Measurements from ENCODE around the gene THNSL1.
"Not testable (repeated sequence)": the region's sequence is repeated elsewhere in the genome, so short reads cannot be mapped to it uniquely, and the experiment has no call there.

Gene THNSL1

DNA sequence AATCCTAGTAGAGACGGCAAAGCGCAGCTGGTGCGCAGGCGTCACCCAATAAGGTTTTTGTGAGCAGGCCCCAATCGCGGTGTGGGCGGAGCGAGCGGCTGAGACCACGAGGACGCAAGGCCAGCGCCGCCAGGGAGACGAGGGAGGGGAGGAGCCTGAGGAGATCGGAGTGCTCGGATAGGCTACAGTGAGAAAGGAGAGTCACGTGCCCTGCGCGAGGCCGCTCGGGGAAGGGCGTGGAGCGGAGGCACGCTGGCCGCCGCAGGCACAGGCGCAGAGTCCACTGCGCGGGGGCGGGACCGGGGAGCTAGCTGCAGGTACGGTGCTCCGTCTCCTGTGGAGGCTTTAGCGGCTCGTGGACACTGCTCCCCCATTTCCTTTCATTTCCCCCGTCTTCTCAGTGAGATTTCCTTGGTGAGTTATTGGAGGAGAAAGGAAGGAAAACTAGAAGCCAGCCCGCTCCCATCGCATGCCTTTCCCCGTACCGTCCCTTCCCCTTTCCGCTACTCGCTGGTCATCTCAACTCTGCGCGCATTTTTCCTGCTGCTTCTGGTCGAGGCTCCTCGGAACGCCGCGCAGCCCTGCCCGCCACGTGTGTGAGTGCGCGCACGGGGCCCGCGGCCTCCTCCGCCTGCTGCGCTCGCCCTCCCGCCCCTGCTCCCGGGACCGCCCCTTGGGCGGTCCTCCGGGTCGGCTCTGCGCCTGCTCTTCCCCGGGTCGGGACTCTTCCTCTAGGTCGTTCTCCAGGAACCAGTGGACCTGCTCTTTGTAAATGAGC lies at the start of gene THNSL1:
TSS of gene THNSL1 (plus strand) at position 237 of the 778 bp plus-strand sequence. CDS start 6,612 bp downstream, outside the sequence.
- peak; percentile 91 for DNase-seq (ENCODE audit: low read depth)

GRCh38 chr10:24966962-24967481 lies 49.4 kb upstream of the THNSL1 start:
- DNase-seq (ENCODE audit: low read depth): no peak

DNA sequence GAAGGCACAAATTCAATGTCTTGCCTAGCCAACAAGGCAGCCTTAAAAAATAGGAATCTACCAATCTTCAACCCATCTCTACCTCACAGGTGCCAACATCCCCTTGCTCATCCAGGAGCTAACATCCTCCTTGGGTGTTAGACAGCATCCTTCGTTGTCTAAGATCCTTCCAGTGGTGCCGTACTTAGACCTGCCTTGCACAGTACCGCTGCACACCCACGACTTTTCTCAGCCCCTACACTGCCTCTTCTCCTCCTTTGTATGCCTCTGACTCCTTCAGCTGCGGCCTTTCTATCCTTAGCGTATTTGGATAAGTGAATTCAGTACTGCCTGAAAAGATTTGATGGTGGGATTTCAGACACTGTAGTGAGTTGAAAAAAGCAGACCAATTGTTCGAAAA lies 48.1 kb upstream of the THNSL1 start:
- no peak for DNase-seq (ENCODE audit: low read depth)

DNA sequence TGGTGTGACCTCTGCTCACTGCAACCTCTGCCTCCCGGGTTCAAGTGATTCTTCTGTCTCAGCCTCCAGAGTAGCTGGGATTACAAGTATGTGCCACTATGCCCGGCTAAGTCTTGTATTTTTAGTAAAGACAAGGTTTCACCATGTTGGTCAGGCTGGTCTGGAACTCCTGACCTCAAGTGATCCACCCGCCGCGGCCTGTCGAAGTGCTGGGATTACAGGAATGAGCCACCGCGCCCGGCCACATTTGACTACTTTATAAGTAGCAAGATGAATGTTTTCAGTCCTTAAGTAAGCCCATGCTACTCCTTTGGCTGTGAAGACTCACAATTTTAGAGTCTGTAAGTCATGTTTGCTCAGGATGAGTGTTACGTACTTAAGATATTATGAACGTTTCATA lies 47.5 kb upstream of the THNSL1 start:
- not testable (repeated sequence) for DNase-seq (ENCODE audit: low read depth)

DNA sequence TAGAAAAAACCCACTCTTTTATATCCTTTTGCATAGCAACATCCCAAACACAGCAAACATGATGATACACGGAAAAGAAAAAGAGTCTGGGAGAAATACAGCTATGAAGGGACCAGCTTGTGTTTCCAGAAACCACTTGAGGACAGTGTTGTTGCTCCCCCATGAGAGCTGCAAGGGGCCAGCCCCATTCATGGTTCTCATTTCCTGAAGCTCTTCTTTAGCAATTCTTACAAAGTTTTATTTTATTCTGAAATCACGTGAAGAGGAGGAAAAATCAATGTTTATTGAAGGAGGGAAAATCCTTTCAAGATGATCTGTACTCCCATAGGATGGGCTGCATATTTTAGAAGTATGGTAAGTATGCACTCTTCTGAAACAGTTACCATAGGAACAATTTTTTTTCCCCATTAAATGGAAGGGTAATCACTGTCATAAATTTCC lies 46.6 kb upstream of the THNSL1 start:
- DNase-seq (ENCODE audit: low read depth): no peak

DNA sequence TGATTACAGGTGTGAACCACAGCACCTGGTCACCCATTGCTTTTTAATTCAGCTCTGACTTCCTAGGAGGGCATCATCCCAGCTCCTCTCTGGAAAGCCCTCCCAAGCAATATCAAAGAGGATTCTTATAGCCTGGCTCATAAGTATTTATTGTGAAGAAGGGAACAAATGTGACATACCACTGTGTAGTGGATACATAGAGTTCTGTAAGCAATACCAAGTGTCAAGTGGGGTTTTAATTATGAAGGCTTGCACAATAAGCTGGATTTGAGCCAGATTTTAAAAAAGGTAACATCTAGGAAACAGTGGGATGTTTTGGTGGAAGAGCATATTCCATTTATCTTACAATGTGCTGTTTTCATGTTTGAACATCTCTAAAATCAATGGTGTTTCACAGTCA lies 45.0 kb upstream of the THNSL1 start:
- DNase-seq (ENCODE audit: low read depth): no peak

DNA sequence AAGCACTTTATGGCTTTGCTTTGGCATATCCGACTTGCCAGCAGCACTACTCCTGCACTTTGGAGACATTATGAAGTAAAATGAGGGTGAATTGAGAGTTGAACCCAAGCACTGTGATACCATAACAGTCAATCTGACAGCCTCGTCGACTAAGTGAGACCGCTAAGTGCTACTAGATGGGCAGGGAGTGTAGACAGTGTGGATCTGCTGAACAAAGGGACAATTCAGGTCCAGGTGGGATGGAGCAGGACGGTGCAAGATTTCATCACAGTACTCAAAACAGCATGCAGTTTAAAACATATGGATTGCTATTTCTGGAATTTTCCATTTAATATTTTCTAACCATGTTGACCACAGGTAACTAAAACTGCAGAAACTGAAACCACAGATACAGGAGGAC lies 43.2 kb upstream of the THNSL1 start:
- no peak for DNase-seq (ENCODE audit: low read depth)

GRCh38 chr10:24974976-24975375 lies 41.4 kb upstream of the THNSL1 start:
- no peak for DNase-seq (ENCODE audit: low read depth)

GRCh38 chr10:24979685-24980084 lies 36.7 kb upstream of the THNSL1 start:
- no peak for DNase-seq (ENCODE audit: low read depth)

DNA sequence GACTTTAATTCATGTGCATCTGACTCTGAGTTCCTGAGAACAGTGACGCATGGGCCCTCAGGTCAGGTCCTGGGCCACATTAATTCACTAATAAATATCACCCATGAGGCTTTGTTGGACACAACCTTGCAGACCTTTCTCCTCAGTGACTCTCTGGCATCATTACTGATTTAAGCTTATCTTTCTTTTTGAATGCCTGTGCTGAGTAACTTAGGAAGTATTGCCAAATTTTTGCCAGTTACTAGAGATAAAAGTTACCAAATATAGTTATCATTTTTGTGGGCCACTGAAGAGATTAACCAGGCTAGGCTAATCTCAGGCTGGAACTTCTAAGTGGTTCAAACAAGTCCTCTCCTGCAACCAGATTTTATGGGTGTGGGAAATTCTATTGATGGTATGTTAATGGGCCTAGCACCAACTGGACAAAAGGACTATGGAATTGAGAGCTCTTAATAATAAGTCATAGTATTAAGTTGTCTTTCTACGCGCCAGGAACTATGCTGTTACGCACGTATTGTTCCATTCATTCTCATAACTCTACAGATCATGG lies 35.2 kb upstream of the THNSL1 start:
- no peak for DNase-seq (ENCODE audit: low read depth)

DNA sequence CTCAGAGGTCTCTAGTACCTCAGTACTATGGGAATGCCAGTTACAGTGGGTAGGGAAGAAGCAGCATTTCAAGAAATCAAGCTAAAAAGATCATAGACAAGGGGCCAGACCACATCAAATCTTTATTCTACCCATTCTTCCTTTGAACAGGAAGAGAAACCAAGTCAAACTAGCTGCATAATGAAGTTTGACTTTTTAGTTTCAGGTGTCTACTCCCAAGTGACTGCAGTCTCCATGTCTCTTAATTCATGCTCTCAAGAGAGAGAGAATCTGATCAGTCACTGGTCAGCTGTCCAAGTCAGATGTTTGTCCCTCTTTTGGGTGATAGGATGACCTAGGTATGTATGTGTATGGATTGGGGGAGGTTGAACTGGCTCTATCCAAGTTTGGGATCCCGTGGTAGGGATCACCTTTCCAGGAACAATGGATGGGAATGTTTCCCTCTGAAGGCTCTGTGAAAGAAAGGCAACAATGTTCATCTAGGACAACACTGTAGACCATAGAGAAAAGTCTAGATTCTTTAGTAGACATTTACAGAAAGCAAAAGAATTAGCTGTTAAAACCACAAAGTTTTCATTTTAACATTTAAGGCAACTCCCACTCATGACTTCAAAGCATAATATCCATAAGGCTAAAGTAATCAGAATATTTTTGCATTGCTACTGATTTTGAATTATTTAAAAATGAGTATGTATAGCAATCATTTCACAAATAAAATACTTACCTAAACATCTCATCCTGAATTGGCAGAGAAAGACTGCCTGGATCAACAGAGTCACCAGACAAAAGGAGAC lies 33.9 kb upstream of the THNSL1 start:
- DNase-seq (ENCODE audit: low read depth): no peak

DNA sequence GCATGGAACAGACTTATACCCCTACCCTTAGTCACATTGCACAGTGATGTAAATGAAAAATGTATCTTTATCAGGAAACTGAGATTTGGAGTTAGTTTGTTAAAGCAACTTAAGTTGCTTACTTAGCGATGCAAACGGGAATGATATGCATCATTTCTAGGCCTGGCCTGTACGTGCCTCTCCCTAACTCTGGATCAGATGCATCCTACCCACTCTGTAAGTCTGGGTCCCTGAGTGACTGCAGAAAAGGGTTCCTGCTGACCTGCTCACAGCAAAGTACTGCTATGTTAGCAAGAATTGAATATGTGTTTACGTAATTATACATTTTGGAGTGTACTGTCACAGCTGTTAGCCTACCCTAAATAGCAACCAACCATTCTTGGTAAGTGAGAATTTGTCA lies 33.3 kb upstream of the THNSL1 start:
- DNase-seq (ENCODE audit: low read depth): no peak

DNA sequence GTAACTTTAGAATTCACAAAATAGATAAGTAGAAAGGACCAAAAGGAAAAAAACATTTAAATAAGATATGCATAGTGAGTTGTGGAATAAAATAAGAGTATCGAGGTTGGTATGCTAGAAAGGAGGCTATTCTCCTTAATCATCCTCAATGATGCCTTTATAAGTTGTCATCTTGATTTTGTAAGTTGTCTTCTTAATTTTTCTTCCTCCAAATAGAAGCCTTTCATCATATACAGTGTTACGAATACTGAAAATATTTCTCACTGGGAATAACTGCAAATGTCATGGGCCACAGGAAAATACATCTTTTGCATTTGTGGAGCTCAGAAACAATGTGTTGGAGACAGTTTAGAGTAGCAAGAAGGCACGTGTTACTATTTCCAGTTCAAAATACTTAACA lies 32.5 kb upstream of the THNSL1 start:
- DNase-seq (ENCODE audit: low read depth): no peak

DNA sequence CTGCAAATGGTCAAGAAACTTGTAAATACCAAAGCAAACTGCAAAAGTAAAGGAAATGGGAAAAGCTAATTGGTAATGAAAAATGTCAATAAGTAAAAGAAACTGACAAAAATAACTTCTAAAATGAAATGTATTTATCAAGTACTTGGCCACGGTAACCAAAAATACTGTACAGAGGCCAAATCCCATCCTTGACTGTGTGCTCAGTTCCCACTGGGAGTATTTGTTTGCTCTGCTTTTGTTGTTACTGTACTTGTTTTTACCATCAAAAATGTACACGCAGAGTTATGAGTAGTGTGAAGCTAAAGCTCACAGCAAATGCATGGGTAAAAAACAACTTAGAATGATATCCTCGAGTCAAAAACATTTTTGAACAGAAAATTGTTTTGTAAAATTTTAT lies 31.5 kb upstream of the THNSL1 start:
- no peak for DNase-seq (ENCODE audit: low read depth)

- DNase-seq (ENCODE audit: low read depth): no peak
These were observed 27.4 kb upstream of the THNSL1 start for GRCh38 chr10:24988831-24989640.

DNA sequence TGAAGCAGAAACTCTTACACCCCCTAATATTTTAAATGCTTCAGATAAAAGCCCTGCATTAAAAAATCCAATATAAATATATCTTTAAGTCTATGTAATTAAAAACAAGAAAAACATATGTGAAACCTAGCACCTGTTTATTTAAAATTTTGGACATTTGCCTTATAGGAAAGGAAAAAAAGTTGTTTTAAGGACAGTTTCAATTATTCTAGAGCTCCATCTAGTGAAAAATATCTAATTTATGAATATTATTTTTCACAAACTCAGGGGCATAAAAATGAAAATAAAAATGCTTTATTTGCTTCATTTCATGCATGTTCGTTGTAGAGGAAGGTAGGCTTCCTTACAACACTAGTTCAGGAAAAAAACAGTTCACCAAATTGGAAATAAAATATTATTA lies 26.5 kb upstream of the THNSL1 start:
- DNase-seq (ENCODE audit: low read depth): no peak

DNA sequence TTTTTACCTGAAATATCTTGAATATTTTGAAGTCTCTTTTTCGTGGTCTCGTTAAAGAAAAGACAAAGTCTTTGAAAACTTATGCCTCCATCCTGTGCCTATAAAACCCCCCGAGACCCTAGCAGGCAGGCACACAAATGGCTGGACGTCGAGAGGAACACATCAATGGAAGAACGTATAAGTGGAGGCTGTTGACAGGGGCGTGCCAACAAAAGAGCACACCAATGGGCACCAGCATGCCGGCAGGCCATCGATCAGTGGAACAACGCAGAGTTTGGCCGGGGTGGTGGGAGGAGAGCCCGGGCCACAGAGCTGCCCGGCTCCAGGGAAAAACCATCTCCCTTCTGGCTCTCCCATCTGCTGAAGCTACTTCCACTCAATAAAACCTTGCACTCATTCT lies 25.1 kb upstream of the THNSL1 start:
- DNase-seq (ENCODE audit: low read depth): no peak

DNA sequence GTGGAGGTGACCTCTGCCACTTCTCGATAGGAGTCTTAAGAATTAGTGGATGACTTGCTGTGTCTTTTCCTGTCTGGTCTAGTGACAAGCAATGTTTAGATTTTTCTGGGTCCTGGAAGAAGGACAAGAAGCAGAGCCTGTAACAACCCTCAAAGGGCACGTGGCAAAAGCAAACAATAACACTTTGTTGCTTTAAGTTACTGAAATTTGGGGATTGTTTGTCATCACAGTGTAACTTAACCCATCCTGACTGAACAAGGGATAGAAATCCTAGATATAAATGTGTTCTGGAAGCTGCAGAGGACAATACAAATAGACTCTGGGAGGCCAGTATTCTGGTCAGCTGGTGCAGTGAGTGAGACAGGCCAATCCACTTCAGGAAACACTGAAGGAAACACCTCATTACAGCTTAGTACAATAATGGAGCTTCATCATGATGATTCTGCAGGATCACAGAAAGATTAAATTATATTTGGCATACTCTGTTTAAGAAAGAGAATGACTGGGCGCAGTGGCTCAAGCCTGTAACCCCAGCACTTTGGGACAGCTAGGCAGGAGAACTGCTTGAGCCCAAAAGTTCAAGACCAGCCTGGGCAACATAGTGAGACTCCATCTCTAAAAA lies 23.8 kb upstream of the THNSL1 start:
- DNase-seq (ENCODE audit: low read depth): no peak

- DNase-seq (ENCODE audit: low read depth): no peak
These were observed 23.0 kb upstream of the THNSL1 start for GRCh38 chr10:24993237-24993958.

DNA sequence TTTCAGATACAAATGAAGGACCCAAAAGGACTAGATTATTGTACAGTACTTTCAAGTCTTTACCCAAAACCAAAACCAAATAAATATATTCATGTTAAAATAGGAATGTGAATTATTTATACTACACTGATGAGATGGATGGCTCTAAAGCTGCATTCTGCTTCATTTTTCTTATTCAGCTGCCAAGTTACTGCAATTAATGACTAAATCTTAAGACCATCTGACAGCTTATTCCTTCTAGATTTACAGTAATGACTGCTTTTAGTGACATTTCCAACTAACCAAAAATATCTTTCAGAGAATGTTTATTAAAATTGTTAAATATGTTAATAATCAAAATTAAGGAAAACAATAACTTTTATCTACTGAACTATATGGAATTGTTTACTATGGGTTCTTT lies 21.3 kb upstream of the THNSL1 start:
- no peak for DNase-seq (ENCODE audit: low read depth)

DNA sequence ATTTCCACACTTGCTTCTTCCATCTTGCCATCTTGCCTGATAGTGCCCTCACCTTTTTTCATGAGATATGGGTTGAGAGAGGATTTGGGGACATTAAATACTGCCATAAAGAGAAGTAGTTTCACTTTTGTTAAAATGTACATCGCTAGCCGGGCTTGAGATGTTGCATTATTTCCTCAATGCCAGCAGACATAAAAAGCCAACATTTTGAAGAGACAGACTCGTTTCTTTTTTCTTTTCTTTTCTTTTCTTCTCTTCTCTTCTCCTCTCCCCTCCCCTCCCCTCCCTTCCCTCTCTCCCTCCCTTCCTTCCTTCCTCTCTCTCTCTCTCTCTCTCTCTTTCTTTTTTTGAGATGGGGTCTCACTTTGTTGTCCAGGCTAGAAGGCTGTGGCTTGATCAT lies 18.4 kb upstream of the THNSL1 start:
- DNase-seq (ENCODE audit: low read depth): no peak
